Measurements from ENCODE around the gene HECW1. TPM values are rescaled to one million over a fixed set of nuclear protein-coding genes. Genes with fewer than 3 reads are reported as not detected.

HECW1 gene
- total and polyA plus RNA-seq, 2 of the 13 experiments (the other 11 are each of a cell fraction or from before 2014, with no cell fraction given) = not detected

GRCh38 chr7:43501870-43502269, 389.4 kb downstream of the HECW1 start (continued):
- peak; percentile 97 for TF ChIP-seq ARID5B (CRISPR knock-in tag; IDR thresholded peaks at IDR 0.05)
- TF ChIP-seq, protein P1, sequence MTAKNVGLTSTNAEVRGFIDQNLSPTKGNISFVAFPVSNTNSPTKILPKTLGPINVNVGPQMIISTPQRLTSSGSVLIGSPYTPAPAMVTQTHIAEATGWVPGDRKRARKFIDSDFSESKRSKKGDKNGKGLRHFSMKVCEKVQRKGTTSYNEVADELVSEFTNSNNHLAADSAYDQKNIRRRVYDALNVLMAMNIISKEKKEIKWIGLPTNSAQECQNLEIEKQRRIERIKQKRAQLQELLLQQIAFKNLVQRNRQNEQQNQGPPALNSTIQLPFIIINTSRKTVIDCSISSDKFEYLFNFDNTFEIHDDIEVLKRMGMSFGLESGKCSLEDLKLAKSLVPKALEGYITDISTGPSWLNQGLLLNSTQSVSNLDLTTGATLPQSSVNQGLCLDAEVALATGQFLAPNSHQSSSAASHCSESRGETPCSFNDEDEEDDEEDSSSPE (CRISPR knock-in tag; IDR thresholded peaks at IDR 0.05) = peak; percentile 61
- peak; percentile 19; the same call in 1 of the 2 replicates for TF ChIP-seq ZNF232 (CRISPR knock-in tag; IDR thresholded peaks at IDR 0.05; ENCODE audit: borderline replicate concordance)
- TF ChIP-seq SKI (IDR thresholded peaks at IDR 0.05; ENCODE audit: partially characterized antibody) = no peak
- no peak for TF ChIP-seq CBX5 (CRISPR knock-in tag; IDR thresholded peaks at IDR 0.05; ENCODE audit: borderline replicate concordance)
- 0 out of 2 replicates have a peak, but pooled peaks have one; percentile 8 for TF ChIP-seq LCORL (IDR thresholded peaks at IDR 0.05)
- peak; percentile 50; the same call in 1 of the 2 replicates for TF ChIP-seq LCORL (CRISPR knock-in tag; IDR thresholded peaks at IDR 0.05)
- TF ChIP-seq ZNF816 (CRISPR knock-in tag; IDR thresholded peaks at IDR 0.05; ENCODE audit: borderline replicate concordance) = no peak
- TF ChIP-seq RBFOX2 (IDR thresholded peaks at IDR 0.05; ENCODE audit: low read depth, low read length) = no peak
- TF ChIP-seq, protein P2, sequence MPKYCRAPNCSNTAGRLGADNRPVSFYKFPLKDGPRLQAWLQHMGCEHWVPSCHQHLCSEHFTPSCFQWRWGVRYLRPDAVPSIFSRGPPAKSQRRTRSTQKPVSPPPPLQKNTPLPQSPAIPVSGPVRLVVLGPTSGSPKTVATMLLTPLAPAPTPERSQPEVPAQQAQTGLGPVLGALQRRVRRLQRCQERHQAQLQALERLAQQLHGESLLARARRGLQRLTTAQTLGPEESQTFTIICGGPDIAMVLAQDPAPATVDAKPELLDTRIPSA (CRISPR knock-in tag; IDR thresholded peaks at IDR 0.05; ENCODE audit: borderline replicate concordance) = no peak
- 0 out of 2 replicates have a peak, but pooled peaks have one; percentile 1 for TF ChIP-seq BRF2 (CRISPR knock-in tag; IDR thresholded peaks at IDR 0.05)
- TF ChIP-seq ZNF430 (CRISPR knock-in tag; IDR thresholded peaks at IDR 0.05) = peak; percentile 81; the same call in 1 of the 2 replicates
- TF ChIP-seq NFKB2 (CRISPR knock-in tag; IDR thresholded peaks at IDR 0.05; ENCODE audit: borderline replicate concordance) = no peak
- TF ChIP-seq ZNF292 (CRISPR knock-in tag; IDR thresholded peaks at IDR 0.05; ENCODE audit: borderline replicate concordance, low read depth) = peak; percentile 72; the same call in 1 of the 2 replicates
- TF ChIP-seq ARID4A (CRISPR knock-in tag; IDR thresholded peaks at IDR 0.05; ENCODE audit: borderline replicate concordance) = peak; percentile 28; the same call in 1 of the 2 replicates
- TF ChIP-seq ZNF335 (CRISPR knock-in tag; IDR thresholded peaks at IDR 0.05) = no peak
- no peak for TF ChIP-seq TBL1XR1 (IDR thresholded peaks at IDR 0.05; ENCODE audit: borderline replicate concordance, low read length, partially characterized antibody)
- no peak for TF ChIP-seq PCBP2 (optimal IDR thresholded peaks at IDR 0.05; ENCODE audit: low read depth, low read length, poor library complexity, severe bottlenecking)

Measured in HepG2 (cell line).